AG09319 (cell line): ENCODE results near the gene HOTAIR.

Source experiments
- DNase-seq: peaks from one replicate; pipeline ENCODE4 v3.0.0-alpha.2; 2010; ENCODE audit warnings: low read depth; ENCODE audit errors: extremely low read depth
- CTCF ChIP-seq: IDR thresholded peaks from 2 replicates; pipeline ENCODE4 v1.5.1; 2011; ENCODE audit warnings: low read depth, mild to moderate bottlenecking, inconsistent platforms, low read length, moderate library complexity

Gene HOTAIR

GRCh38 chr12:53941187-53941586, 33.6 kb downstream of the HOTAIR start:
- DNase-seq, result no peak
- no peak for TF ChIP-seq CTCF

- no peak for TF ChIP-seq CTCF
- no peak for DNase-seq
These were observed 34.2 kb downstream of the HOTAIR start for GRCh38 chr12:53940443-53941014.

GRCh38 chr12:53939141-53940108, 35.3 kb downstream of the HOTAIR start:
- no peak for DNase-seq
- TF ChIP-seq CTCF, result no peak

- TF ChIP-seq CTCF, result no peak
- DNase-seq, result no peak
These were observed 36.2 kb downstream of the HOTAIR start, which contains the start of gene HOXC13 for GRCh38 chr12:53938326-53939140. TSS of gene HOXC13 (plus strand) at chr12:53938831. CDS start at chr12:53938907, 76 bp downstream.

GRCh38 chr12:53937596-53938325, 37.0 kb downstream of the HOTAIR start:
- no peak for DNase-seq
- TF ChIP-seq CTCF, result no peak

- DNase-seq, result no peak
These were observed 37.7 kb downstream of the HOTAIR start for GRCh38 chr12:53937099-53937498.

More at GRCh38 chr12:53937099-53937498, 37.7 kb downstream of the HOTAIR start:
- TF ChIP-seq CTCF, result no peak
